H1 (cell line): ENCODE results near the gene MEIOB. TPM values are rescaled to one million over a fixed set of nuclear protein-coding genes. Genes with fewer than 3 reads are reported as not detected.

ENCODE experiments used
- CTCF ChIA-PET: fragments of 300-600 bp; sonication (Branson Sonifier 250); formaldehyde crosslinking; loops from one replicate; lab custom pipeline; 2021; ENCODE audit not compliant: partially characterized antibody; lab: Charles Lee
- POLR2A ChIA-PET: fragments of 300-600 bp; sonication (Branson Sonifier 250); formaldehyde crosslinking; loops from one replicate; lab custom pipeline; 2021; ENCODE audit warnings: inconsistent platforms; ENCODE audit not compliant: partially characterized antibody; lab: Charles Lee
- DNase-seq, 2 experiments: peaks; one replicate each; pipeline versions ENCODE4 v3.0.0 to v3.0.0-alpha.2; 2010 to 2022; ENCODE audit warnings: low spot score in 2 of 2, low read depth in 1 of 2, mixed read lengths in 1 of 2
- FAIRE-seq: peaks from 2 replicates; lab custom pipeline; 2011; peaks lifted over from hg19 to GRCh38; lab: Jason Lieb, UNC
- H2AFZ ChIP-seq: 2 replicates; pipeline ENCODE4 v1.8.1; 2012; ENCODE audit warnings: low read length, inconsistent platforms
- H2AK5ac ChIP-seq: 2 replicates; pipeline ENCODE4 v1.6.1; 2013; ENCODE audit warnings: low read depth, low read length
- H2BK120ac ChIP-seq: replicated peaks from 2 replicates; pipeline ENCODE3; 2013; ENCODE audit warnings: low read depth, low read length, inconsistent platforms
- H2BK12ac ChIP-seq: 2 replicates; pipeline ENCODE4 v1.6.1; 2013; ENCODE audit warnings: low read depth, low read length
- H2BK15ac ChIP-seq: 2 replicates; pipeline ENCODE4 v1.6.1; 2013; ENCODE audit warnings: low read length
- H2BK20ac ChIP-seq: 2 replicates; pipeline ENCODE4 v1.6.1; 2013; ENCODE audit warnings: low read length
- H2BK5ac ChIP-seq: 2 replicates; pipeline ENCODE4 v1.6.1; 2013; ENCODE audit warnings: low read depth, low read length
- H3K14ac ChIP-seq: 2 replicates; pipeline ENCODE4 v1.6.1; 2013; ENCODE audit warnings: inconsistent platforms; ENCODE audit not compliant: insufficient read length
- H3K18ac ChIP-seq: 2 replicates; pipeline ENCODE4 v1.6.1; 2013; ENCODE audit warnings: low read length; ENCODE audit errors: extremely low read depth
- H3K23ac ChIP-seq: 2 replicates; pipeline ENCODE4 v1.6.1; 2013; ENCODE audit warnings: inconsistent platforms; ENCODE audit not compliant: insufficient read length
- H3K23me2 ChIP-seq: 2 replicates; pipeline ENCODE4 v1.6.1; 2013; ENCODE audit warnings: low read depth, low read length
- H3K27ac ChIP-seq: 2 replicates; pipeline ENCODE4 v1.6.1; 2011; ENCODE audit warnings: low read depth, low read length, inconsistent platforms
- H3K27me3 ChIP-seq, 4 experiments: replicated peaks in 1 of 4; 1 replicate in 1 of 4; 2 replicates in 3 of 4; pipeline versions ENCODE4 v1.6.1 to v1.8.1; 2011 to 2013; ENCODE audit warnings: low read length in 3 of 4, mild to moderate bottlenecking in 3 of 4, inconsistent platforms in 2 of 4, mixed read lengths in 2 of 4, moderate library complexity in 1 of 4; ENCODE audit not compliant: control insufficient read depth in 3 of 4, insufficient read depth in 3 of 4; ENCODE audit errors: extremely low read depth in 1 of 4
- H3K36me3 ChIP-seq, 4 experiments: 2 replicates each; pipeline versions ENCODE4 v1.6.1 to v1.8.1; 2011 to 2013; ENCODE audit warnings: mild to moderate bottlenecking in 4 of 4, low read length in 3 of 4, moderate library complexity in 2 of 4, control low read depth in 1 of 4, inconsistent platforms in 1 of 4; ENCODE audit not compliant: insufficient read depth in 4 of 4, control insufficient read depth in 2 of 4
- H3K4ac ChIP-seq: replicated peaks from 2 replicates; pipeline ENCODE3; 2013; ENCODE audit warnings: low read length, low read depth, mixed read lengths, inconsistent platforms; ENCODE audit not compliant: insufficient read length
- H3K4me1 ChIP-seq, 4 experiments: replicated peaks in 1 of 4; 1 replicate in 1 of 4; 2 replicates in 3 of 4; pipeline versions ENCODE4 v1.6.1 to v1.8.1; 2011 to 2013; ENCODE audit warnings: low read length in 3 of 4, inconsistent platforms in 2 of 4, mixed read lengths in 1 of 4; ENCODE audit not compliant: insufficient read depth in 4 of 4, control insufficient read depth in 3 of 4
- H3K4me2 ChIP-seq, 2 experiments: 2 replicates each; pipeline versions ENCODE4 v1.6.1 to v1.8.1; 2011 to 2013; ENCODE audit warnings: low read depth in 2 of 2, low read length in 2 of 2, control low read depth in 1 of 2, inconsistent platforms in 1 of 2, mild to moderate bottlenecking in 1 of 2; ENCODE audit not compliant: insufficient read depth in 1 of 2
- H3K4me3 ChIP-seq, 4 experiments: fragments of 200-600, 300-600 bp in 1 of 4; sonication (generic), shearing (Covaris generic), sonication (Bioruptor Twin) in 1 of 4; 2 replicates each; pipeline versions ENCODE4 v1.5.1 to v1.8.1; 2011 to 2016; ENCODE audit warnings: low read length in 4 of 4, low read depth in 3 of 4, control low read depth in 2 of 4, inconsistent platforms in 2 of 4, mild to moderate bottlenecking in 2 of 4, mixed read lengths in 1 of 4, moderate library complexity in 1 of 4; ENCODE audit not compliant: insufficient read depth in 2 of 4; ENCODE audit errors: extremely low read depth in 1 of 4
- H3K56ac ChIP-seq: replicated peaks from 2 replicates; pipeline ENCODE3; 2013; ENCODE audit warnings: low read depth, mild to moderate bottlenecking, mixed read lengths, low read length, inconsistent platforms; ENCODE audit not compliant: insufficient read length
- H3K79me1 ChIP-seq: 2 replicates; pipeline ENCODE4 v1.6.1; 2013; ENCODE audit warnings: low read depth, low read length, control low read depth
- H3K79me2 ChIP-seq, 2 experiments: 2 replicates each; pipeline versions ENCODE4 v1.6.1 to v1.8.1; 2012 to 2013; ENCODE audit warnings: low read length in 2 of 2, mild to moderate bottlenecking in 2 of 2, inconsistent platforms in 1 of 2; ENCODE audit not compliant: insufficient read depth in 2 of 2, control insufficient read depth in 1 of 2
- H3K9ac ChIP-seq, 4 experiments: replicated peaks in 1 of 4; 1 replicate in 1 of 4; 2 replicates in 3 of 4; pipeline versions ENCODE4 v1.6.1 to v1.8.1; 2011 to 2013; ENCODE audit warnings: low read depth in 3 of 4, low read length in 3 of 4, control low read depth in 2 of 4, mild to moderate bottlenecking in 2 of 4, moderate library complexity in 2 of 4, inconsistent platforms in 1 of 4; ENCODE audit errors: extremely low read depth in 1 of 4
- H3K9me3 ChIP-seq, 2 experiments: 2 replicates each; pipeline versions ENCODE4 v1.6.1 to v1.8.1; 2012 to 2013; ENCODE audit warnings: mild to moderate bottlenecking in 2 of 2, moderate library complexity in 2 of 2, control low read depth in 1 of 2, inconsistent platforms in 1 of 2, low read depth in 1 of 2, low read length in 1 of 2, mixed read lengths in 1 of 2; ENCODE audit not compliant: insufficient read depth in 2 of 2
- H4K20me1 ChIP-seq, 2 experiments: replicated peaks in 1 of 2; 2 replicates each; pipeline versions ENCODE3 to v1.8.1; 2011 to 2013; ENCODE audit warnings: inconsistent platforms in 2 of 2, low read length in 2 of 2, mild to moderate bottlenecking in 1 of 2; ENCODE audit not compliant: insufficient read depth in 2 of 2, control insufficient read depth in 1 of 2
- H4K5ac ChIP-seq: 2 replicates; pipeline ENCODE4 v1.6.1; 2013; ENCODE audit warnings: low read length, low read depth, mixed read lengths, inconsistent platforms; ENCODE audit not compliant: insufficient read length
- H4K8ac ChIP-seq: 2 replicates; pipeline ENCODE4 v1.8.0; 2013; ENCODE audit warnings: mild to moderate bottlenecking, moderate library complexity, low read length, inconsistent platforms; ENCODE audit not compliant: insufficient read depth; ENCODE audit errors: extremely low read depth
- H4K91ac ChIP-seq: replicated peaks from 2 replicates; pipeline ENCODE3; 2013; ENCODE audit warnings: low read length, mixed read lengths, inconsistent platforms; ENCODE audit not compliant: insufficient read length
- EGR1 ChIP-seq: IDR thresholded peaks from 2 replicates; pipeline ENCODE4 v1.6.1; 2011; ENCODE audit warnings: low read depth, low read length, borderline replicate concordance
- EP300 ChIP-seq, 2 experiments: IDR thresholded peaks; 1 replicate in 1 of 2; 2 replicates in 1 of 2; pipeline ENCODE4 v1.6.1; 2011 to 2012; ENCODE audit warnings: low read depth in 2 of 2, low read length in 2 of 2, mild to moderate bottlenecking in 2 of 2, borderline replicate concordance in 1 of 2, inconsistent platforms in 1 of 2, moderate library complexity in 1 of 2
- EZH2 ChIP-seq: fragments of 200-600 bp; sonication (generic); IDR thresholded peaks from 2 replicates; pipeline ENCODE4 v1.7.1; 2012; ENCODE audit warnings: low read depth, mild to moderate bottlenecking, moderate library complexity, low read length, inconsistent platforms; ENCODE audit not compliant: severe bottlenecking
- KDM1A ChIP-seq: fragments of 200-600, 300-600 bp; sonication (generic); IDR thresholded peaks from 2 replicates; pipeline ENCODE4 v1.7.1; 2016; ENCODE audit warnings: mild to moderate bottlenecking, low read length, borderline replicate concordance
- KDM4A ChIP-seq: IDR thresholded peaks from one replicate; pipeline ENCODE4 v1.7.1; 2012; ENCODE audit warnings: low read depth, mild to moderate bottlenecking, moderate library complexity, low read length, inconsistent platforms; ENCODE audit not compliant: severe bottlenecking
- RAD21 ChIP-seq, 2 experiments: IDR thresholded peaks in 1 of 2; conservative IDR thresholded peaks in 1 of 2; 2 replicates each; pipeline ENCODE4 v1.6.1; 2011; ENCODE audit warnings: low read depth in 2 of 2, low read length in 2 of 2, improper control_type of control experiment in 1 of 2, inconsistent platforms in 1 of 2, mild to moderate bottlenecking in 1 of 2, moderate library complexity in 1 of 2
- RNF2 ChIP-seq: fragments of 200-900, 300-1000 bp; sonication (generic); IDR thresholded peaks from 2 replicates; pipeline ENCODE4 v1.7.1; 2016; ENCODE audit warnings: borderline replicate concordance, low read depth, mild to moderate bottlenecking, antibody characterized with exemption, low read length; ENCODE audit not compliant: poor library complexity, severe bottlenecking; ENCODE audit errors: missing control alignments
- SIRT6 ChIP-seq: IDR thresholded peaks from one replicate; pipeline ENCODE4 v1.7.1; 2012; ENCODE audit warnings: low read length, inconsistent platforms
- SP1 ChIP-seq: IDR thresholded peaks from 2 replicates; pipeline ENCODE4 v1.6.1; 2011; ENCODE audit warnings: low read depth, low read length
- SRF ChIP-seq: IDR thresholded peaks from 2 replicates; pipeline ENCODE4 v1.6.1; 2011; ENCODE audit warnings: mild to moderate bottlenecking, low read depth, low read length, moderate library complexity
- ZNF274 ChIP-seq: IDR thresholded peaks from 2 replicates; pipeline ENCODE4 v1.7.0; 2012; ENCODE audit warnings: low read length, borderline replicate concordance; ENCODE audit errors: extremely low read depth
- WGBS, 2 experiments: shearing (Covaris generic) in 1 of 2; methylation state at CpG; one replicate each; pipeline versions ENCODE4 v1.1.6 to v1.1.7; 2013 to 2015; ENCODE audit warnings: low lambda C conversion rate in 2 of 2, mixed read lengths in 2 of 2, inconsistent platforms in 1 of 2, low coverage in 1 of 2, missing lambda C conversion rate in 1 of 2; ENCODE audit not compliant: insufficient replicate concordance in 2 of 2, insufficient coverage in 1 of 2, insufficient read length in 1 of 2; ENCODE audit errors: extremely low coverage in 1 of 2, missing lambda C conversion rate in 1 of 2; 5-methylcytosine and 5-hydroxymethylcytosine counted together
- polyA plus RNA-seq, 7 experiments: library from polyadenylated mRNA; depleted of rRNA in 3 of 7; stranded (reverse) in 5 of 7; unstranded in 2 of 7; fragments of >200 nt in 5 of 7; fragments of 200-250 nt in 2 of 7; gene quantifications; 1 replicate in 5 of 7; 2 replicates in 1 of 7; 4 replicates in 1 of 7; pipeline versions ENCODE4 v1.2.1 to v1.2.3, GENCODE V29; 2011 to 2013; ENCODE audit warnings: missing spikeins in 2 of 7, mixed read lengths in 2 of 7
- total RNA-seq: library from RNA; stranded (reverse); fragmentation: NEBNext Ultra II Directional; extraction: Animal tissue kit (Norgen Biotek cat#: 25700); gene quantifications from 2 replicates; pipeline ENCODE4 v1.2.1, GENCODE V29; 2021

MEIOB gene
- total and polyA plus RNA-seq, 2 of the 8 experiments (the other 6 are each of a cell fraction or from before 2014, with no cell fraction given): 0.63 to 1.1 TPM

DNA sequence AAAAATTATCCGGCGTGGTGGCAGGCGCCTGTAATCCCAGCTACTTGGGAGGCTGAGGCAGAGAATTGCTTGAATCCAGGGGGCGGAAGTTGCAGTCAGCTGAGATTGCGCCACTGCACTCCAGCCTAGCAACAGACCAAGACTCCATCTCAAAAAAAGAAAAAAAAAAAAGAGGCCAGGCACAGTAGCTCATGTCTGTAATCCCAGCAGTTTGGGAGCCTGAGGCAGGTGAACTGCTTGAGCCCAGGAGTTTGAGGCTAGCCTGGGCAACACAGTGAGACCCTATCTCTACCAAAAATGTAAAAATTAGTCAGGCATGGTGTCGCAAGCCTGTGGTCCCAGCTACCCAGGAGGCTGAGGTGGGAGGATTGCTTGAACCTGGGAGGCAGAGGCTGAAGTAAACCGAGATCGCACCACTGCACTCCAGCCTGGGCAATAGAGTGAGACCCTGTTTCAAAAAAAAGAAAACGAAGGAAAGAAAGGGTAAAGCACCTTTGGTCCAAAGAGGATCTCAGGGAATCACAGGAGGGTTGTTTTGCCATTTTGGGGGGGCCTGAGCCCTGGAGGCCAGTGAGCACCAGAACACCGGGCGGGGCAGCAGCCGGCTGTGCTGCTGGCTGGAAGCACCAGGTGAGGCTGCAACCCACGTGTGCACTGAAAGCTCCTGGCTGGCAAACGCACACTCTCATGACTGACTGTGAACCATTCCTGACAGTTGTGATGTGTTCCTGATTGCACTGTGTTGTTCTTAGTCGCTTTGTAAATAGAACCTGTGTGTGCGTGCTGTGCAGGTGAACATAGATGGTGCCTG lies 27.9 kb upstream of the MEIOB start:
- Histone ChIP-seq H3K27ac (no peak overlapping the region), H3K14ac (no peak overlapping the region), H3K79me2 (no peaks in the 10 kb centered on the region), H3K36me3 (no peaks in the 10 kb centered on the region), H2BK5ac (no peak overlapping the region), H3K23ac (no peak overlapping the region), H2BK20ac (no peak overlapping the region), H3K4me2 (no peak overlapping the region), H3K79me1 (no peaks in the 10 kb centered on the region), H2BK120ac (no peak overlapping the region), H4K5ac (no peak overlapping the region), H3K4me3 (no peak overlapping the region), H3K4ac (no peak overlapping the region), H3K18ac (no peak overlapping the region), H3K27me3 (peaks cover 0 to 2% (median 0%) of the 10 kb centered on the region in 4 experiments; a peak in 1 of 7 replicates), H3K9ac (no peak overlapping the region), H4K8ac (no peak overlapping the region), H3K4me1 (no peaks in the 10 kb centered on the region), H4K91ac (no peak overlapping the region), H3K23me2 (no peaks in the 10 kb centered on the region), H3K9me3 (no peaks in the 10 kb centered on the region), H4K20me1 (no peaks in the 10 kb centered on the region), H2AK5ac (no peak overlapping the region), H2BK12ac (no peak overlapping the region), H3K56ac (no peak overlapping the region), H2BK15ac (no peak overlapping the region), H2AFZ (no peak overlapping the region)
- 89% methylated on average over 13 of the region's 16 CpGs; no CpG with 5 or more reads in 1 of the 2 experiments for WGBS, 2 experiments
- no peak for DNase-seq
- FAIRE-seq: no peak
- ChIA-PET POLR2A (interaction anchor here (1.2 kb wide), 1 partner anchor 9 kb away, joined by 3 read pairs; no protein-coding TSS in a partner anchor), CTCF (interaction anchor here (0.7 to 1.9 kb wide), 5 partner anchors 9 to 1335 kb away, joined by 3 to 6 read pairs (median 4); no protein-coding TSS in a partner anchor)
- no peak for TF ChIP-seq SIRT6
- TF ChIP-seq RNF2: no peak
- no peak for TF ChIP-seq ZNF274
- TF ChIP-seq KDM4A: no peak
- no peak for TF ChIP-seq SP1
- no peak for TF ChIP-seq RAD21 (IDR thresholded peaks at IDR 0.05 in 1 of 2, conservative IDR thresholded peaks at IDR 0.05 in 1 of 2; ENCODE audit: low read depth in 2 of 2, low read length in 2 of 2)
- no peak for TF ChIP-seq KDM1A
- no peak for TF ChIP-seq EGR1
- TF ChIP-seq EP300 (IDR thresholded peaks at IDR 0.05; ENCODE audit: borderline replicate concordance in 1 of 2, low read depth in 2 of 2, low read length in 2 of 2): no peak
- TF ChIP-seq SRF: no peak
- no peak for TF ChIP-seq EZH2
